Limb (tissue), 2 donors: ENCODE measurements around the gene PSORS1C1.
"Not testable (repeated sequence)": the region's sequence is repeated elsewhere in the genome, so short reads cannot be mapped to it uniquely, and the experiment has no call there.

Source experiments
- DNase-seq, 2 donors: peaks; one replicate each; pipeline ENCODE4 v3.0.0-alpha.2; 2016; ENCODE audit errors: extremely low spot score in 2 of 2

Gene PSORS1C1

GRCh38 chr6:31174378-31174777 lies 59.8 kb downstream of the PSORS1C1 start:
- no peak for DNase-seq

GRCh38 chr6:31175971-31176370 lies 61.4 kb downstream of the PSORS1C1 start:
- DNase-seq = peak in 1 of 2 donors; percentile 2

- DNase-seq = no peak
Measured at GRCh38 chr6:31178143-31179041, 63.8 kb downstream of the PSORS1C1 start.

GRCh38 chr6:31179042-31179386 lies 64.4 kb downstream of the PSORS1C1 start:
- DNase-seq = no peak

- no peak for DNase-seq
Measured at GRCh38 chr6:31179896-31180295, 65.3 kb downstream of the PSORS1C1 start.

GRCh38 chr6:31180500-31180899 lies 65.9 kb downstream of the PSORS1C1 start:
- DNase-seq = peak; percentile 64 to 68

GRCh38 chr6:31183287-31183686 lies 68.7 kb downstream of the PSORS1C1 start:
- not testable (repeated sequence) for DNase-seq

- DNase-seq = not testable (repeated sequence)
Measured at GRCh38 chr6:31183859-31184258, 69.3 kb downstream of the PSORS1C1 start.

- DNase-seq = not testable (repeated sequence)
Measured at GRCh38 chr6:31185695-31186051, 71.1 kb downstream of the PSORS1C1 start.

GRCh38 chr6:31186052-31186734 lies 71.6 kb downstream of the PSORS1C1 start:
- no peak for DNase-seq

- no peak for DNase-seq
Measured at GRCh38 chr6:31187780-31188194, 73.2 kb downstream of the PSORS1C1 start.

- DNase-seq = not testable (repeated sequence)
Measured at GRCh38 chr6:31189223-31189622, 74.6 kb downstream of the PSORS1C1 start.
